ENCODE results near the gene IRGQ.

The IRGQ gene

GRCh38 chr19:43634506-43634871, 38.6 kb upstream of the IRGQ start:
- Histone ChIP-seq H3K4me2 (ENCODE audit: low read length, poor library complexity, severe bottlenecking) (peak overlapping the region; percentile 86), H2BK120ac (ENCODE audit: low read depth, low read length) (peak overlapping the region; percentile 81), H3K36me3 (ENCODE audit: control insufficient read depth in 1 of 2, insufficient read depth in 2 of 2, low read depth in 1 of 2, low read length in 2 of 2) (no peaks in the 10 kb centered on the region), H2AK5ac (ENCODE audit: low read length, severe bottlenecking) (peak overlapping the region; percentile 94), H3K4ac (ENCODE audit: low read depth in 1 of 2, low read length in 2 of 2) (peak overlapping the region in 1 of 2 experiments; percentile 55), H2BK5ac (ENCODE audit: low read depth, low read length, poor library complexity, severe bottlenecking) (no peak overlapping the region), H3K9ac (ENCODE audit: low read length) (peak overlapping the region; percentile 67), H3K27me3 (ENCODE audit: control insufficient read depth in 1 of 2, insufficient read depth in 1 of 2, low read length in 2 of 2) (peaks cover 0 to 21% of the 10 kb centered on the region in 2 experiments), H3K4me3 (ENCODE audit: insufficient read depth in 1 of 2, low read depth in 1 of 2, low read length in 2 of 2) (peak overlapping the region; percentile 23 to 28), H3K23ac (ENCODE audit: low read length in 2 of 2) (no peak overlapping the region), H3K27ac (ENCODE audit: low read length, poor library complexity, severe bottlenecking) (no peak overlapping the region), H3K79me1 (replicated peaks; ENCODE audit: low read length, poor library complexity, severe bottlenecking) (peaks cover 22% of the 10 kb centered on the region), H3K14ac (ENCODE audit: low read length in 2 of 2) (no peak overlapping the region), H4K91ac (ENCODE audit: low read length) (peak overlapping the region; percentile 94), H2AFZ (ENCODE audit: low read depth, low read length) (peak overlapping the region; percentile 72), H2BK12ac (ENCODE audit: low read length in 2 of 2) (peak overlapping the region in 1 of 2 experiments; percentile 55), H2BK15ac (ENCODE audit: low read depth, poor library complexity, severe bottlenecking) (no peak overlapping the region), H4K8ac (ENCODE audit: low read length) (peak overlapping the region; percentile 97), H3K4me1 (ENCODE audit: control insufficient read depth, insufficient read depth, low read depth, low read length) (peaks cover 32% of the 10 kb centered on the region), H3K9me3 (ENCODE audit: control insufficient read depth, low read length) (no peaks in the 10 kb centered on the region), H3K18ac (ENCODE audit: low read depth in 1 of 2, low read length in 2 of 2) (no peak overlapping the region)
- 62% methylated on average over 4 of the region's 5 CpGs for WGBS
- no peak for DNase-seq

GRCh38 chr19:43634068-43634467, 38.1 kb upstream of the IRGQ start:
- peaks cover 32% of the 10 kb centered on the region for H3K4me1 ChIP-seq (ENCODE audit: control insufficient read depth, insufficient read depth, low read depth, low read length)
- WGBS, result 92% methylated on average over 4 of the region's 5 CpGs

GRCh38 chr19:43633520-43633919, 37.6 kb upstream of the IRGQ start:
- peaks cover 23% of the 10 kb centered on the region for H3K79me1 ChIP-seq (replicated peaks; ENCODE audit: low read length, poor library complexity, severe bottlenecking)
- no peak for DNase-seq
- no peak overlapping the region for H3K23ac ChIP-seq (ENCODE audit: low read length in 2 of 2)
- H3K18ac ChIP-seq (ENCODE audit: low read depth in 1 of 2, low read length in 2 of 2), result no peak overlapping the region
- H2AFZ ChIP-seq (ENCODE audit: low read depth, low read length), result no peak overlapping the region
- WGBS, result 94% methylated on average over 3 of the region's 4 CpGs
- H4K8ac ChIP-seq (ENCODE audit: low read length), result no peak overlapping the region
- no peak overlapping the region for H3K9ac ChIP-seq (ENCODE audit: low read length)
- no peak overlapping the region for H3K4ac ChIP-seq (ENCODE audit: low read depth in 1 of 2, low read length in 2 of 2)
- no peak overlapping the region for H2BK12ac ChIP-seq (ENCODE audit: low read length in 2 of 2)
- no peak overlapping the region for H2BK15ac ChIP-seq (ENCODE audit: low read depth, poor library complexity, severe bottlenecking)
- peaks cover 0 to 13% of the 10 kb centered on the region in 2 experiments for H3K27me3 ChIP-seq (ENCODE audit: control insufficient read depth in 1 of 2, insufficient read depth in 1 of 2, low read length in 2 of 2)
- H3K4me1 ChIP-seq (ENCODE audit: control insufficient read depth, insufficient read depth, low read depth, low read length), result peaks cover 30% of the 10 kb centered on the region
- H2BK5ac ChIP-seq (ENCODE audit: low read depth, low read length, poor library complexity, severe bottlenecking), result no peak overlapping the region
- H3K4me3 ChIP-seq (ENCODE audit: insufficient read depth in 1 of 2, low read depth in 1 of 2, low read length in 2 of 2), result no peak overlapping the region
- H3K9me3 ChIP-seq (ENCODE audit: control insufficient read depth, low read length), result no peaks in the 10 kb centered on the region
- no peak overlapping the region for H3K4me2 ChIP-seq (ENCODE audit: low read length, poor library complexity, severe bottlenecking)
- no peak overlapping the region for H3K14ac ChIP-seq (ENCODE audit: low read length in 2 of 2)
- no peak overlapping the region for H4K91ac ChIP-seq (ENCODE audit: low read length)
- no peak overlapping the region for H2BK120ac ChIP-seq (ENCODE audit: low read depth, low read length)
- H2AK5ac ChIP-seq (ENCODE audit: low read length, severe bottlenecking), result no peak overlapping the region
- no peaks in the 10 kb centered on the region for H3K36me3 ChIP-seq (ENCODE audit: control insufficient read depth in 1 of 2, insufficient read depth in 2 of 2, low read depth in 1 of 2, low read length in 2 of 2)
- H3K27ac ChIP-seq (ENCODE audit: low read length, poor library complexity, severe bottlenecking), result no peak overlapping the region

More at GRCh38 chr19:43634068-43634467, 38.1 kb upstream of the IRGQ start:
- no peak overlapping the region for H3K14ac ChIP-seq (ENCODE audit: low read length in 2 of 2)
- H3K9ac ChIP-seq (ENCODE audit: low read length), result no peak overlapping the region
- H4K8ac ChIP-seq (ENCODE audit: low read length), result no peak overlapping the region
- no peak overlapping the region for H4K91ac ChIP-seq (ENCODE audit: low read length)
- H3K27me3 ChIP-seq (ENCODE audit: control insufficient read depth in 1 of 2, insufficient read depth in 1 of 2, low read length in 2 of 2), result peaks cover 0 to 18% of the 10 kb centered on the region in 2 experiments
- no peak overlapping the region for H3K4ac ChIP-seq (ENCODE audit: low read depth in 1 of 2, low read length in 2 of 2)
- DNase-seq, result no peak
- peak overlapping the region; percentile 81 for H2BK120ac ChIP-seq (ENCODE audit: low read depth, low read length)
- H2AK5ac ChIP-seq (ENCODE audit: low read length, severe bottlenecking), result peak overlapping the region; percentile 80
- H3K36me3 ChIP-seq (ENCODE audit: control insufficient read depth in 1 of 2, insufficient read depth in 2 of 2, low read depth in 1 of 2, low read length in 2 of 2), result no peaks in the 10 kb centered on the region
- H2BK12ac ChIP-seq (ENCODE audit: low read length in 2 of 2), result no peak overlapping the region
- H3K4me3 ChIP-seq (ENCODE audit: insufficient read depth in 1 of 2, low read depth in 1 of 2, low read length in 2 of 2), result no peak overlapping the region
- no peak overlapping the region for H3K18ac ChIP-seq (ENCODE audit: low read depth in 1 of 2, low read length in 2 of 2)
- no peak overlapping the region for H2AFZ ChIP-seq (ENCODE audit: low read depth, low read length)
- peaks cover 20% of the 10 kb centered on the region for H3K79me1 ChIP-seq (replicated peaks; ENCODE audit: low read length, poor library complexity, severe bottlenecking)
- H3K4me2 ChIP-seq (ENCODE audit: low read length, poor library complexity, severe bottlenecking), result no peak overlapping the region
- H2BK15ac ChIP-seq (ENCODE audit: low read depth, poor library complexity, severe bottlenecking), result no peak overlapping the region
- no peak overlapping the region for H3K23ac ChIP-seq (ENCODE audit: low read length in 2 of 2)
- no peak overlapping the region for H2BK5ac ChIP-seq (ENCODE audit: low read depth, low read length, poor library complexity, severe bottlenecking)
- no peaks in the 10 kb centered on the region for H3K9me3 ChIP-seq (ENCODE audit: control insufficient read depth, low read length)
- H3K27ac ChIP-seq (ENCODE audit: low read length, poor library complexity, severe bottlenecking), result no peak overlapping the region

GRCh38 chr19:43631491-43631890, 35.6 kb upstream of the IRGQ start:
- H3K9me3 ChIP-seq (ENCODE audit: control insufficient read depth, low read length), result no peaks in the 10 kb centered on the region
- H3K4me2 ChIP-seq (ENCODE audit: low read length, poor library complexity, severe bottlenecking), result no peak overlapping the region
- H2BK120ac ChIP-seq (ENCODE audit: low read depth, low read length), result no peak overlapping the region
- H2AK5ac ChIP-seq (ENCODE audit: low read length, severe bottlenecking), result no peak overlapping the region
- H3K79me1 ChIP-seq (replicated peaks; ENCODE audit: low read length, poor library complexity, severe bottlenecking), result peaks cover 30% of the 10 kb centered on the region
- H2AFZ ChIP-seq (ENCODE audit: low read depth, low read length), result no peak overlapping the region
- H4K8ac ChIP-seq (ENCODE audit: low read length), result no peak overlapping the region
- H3K36me3 ChIP-seq (ENCODE audit: control insufficient read depth in 1 of 2, insufficient read depth in 2 of 2, low read depth in 1 of 2, low read length in 2 of 2), result peaks cover 0 to 8% of the 10 kb centered on the region in 2 experiments
- no peak overlapping the region for H4K91ac ChIP-seq (ENCODE audit: low read length)
- H3K4me3 ChIP-seq (ENCODE audit: insufficient read depth in 1 of 2, low read depth in 1 of 2, low read length in 2 of 2), result no peak overlapping the region
- no peak overlapping the region for H3K4ac ChIP-seq (ENCODE audit: low read depth in 1 of 2, low read length in 2 of 2)
- peaks cover 0 to 7% of the 10 kb centered on the region in 2 experiments for H3K27me3 ChIP-seq (ENCODE audit: control insufficient read depth in 1 of 2, insufficient read depth in 1 of 2, low read length in 2 of 2)
- no peak overlapping the region for H3K18ac ChIP-seq (ENCODE audit: low read depth in 1 of 2, low read length in 2 of 2)
- WGBS, result 76% methylated on average over 4 of the region's 5 CpGs
- H3K27ac ChIP-seq (ENCODE audit: low read length, poor library complexity, severe bottlenecking), result no peak overlapping the region
- H2BK12ac ChIP-seq (ENCODE audit: low read length in 2 of 2), result no peak overlapping the region
- no peak overlapping the region for H3K14ac ChIP-seq (ENCODE audit: low read length in 2 of 2)
- no peak overlapping the region for H3K9ac ChIP-seq (ENCODE audit: low read length)
- no peak for DNase-seq
- no peak overlapping the region for H2BK15ac ChIP-seq (ENCODE audit: low read depth, poor library complexity, severe bottlenecking)
- H3K23ac ChIP-seq (ENCODE audit: low read length in 2 of 2), result no peak overlapping the region
- H2BK5ac ChIP-seq (ENCODE audit: low read depth, low read length, poor library complexity, severe bottlenecking), result no peak overlapping the region
- peaks cover 27% of the 10 kb centered on the region for H3K4me1 ChIP-seq (ENCODE audit: control insufficient read depth, insufficient read depth, low read depth, low read length)

All from mesenchymal stem cell (in vitro differentiated cells and primary cell).